Measurements from ENCODE around the gene TAF11L9. TPM values are rescaled to one million over a fixed set of nuclear protein-coding genes. Genes with fewer than 3 reads are reported as not detected.
"Not testable (repeated sequence)": the region's sequence is repeated elsewhere in the genome, so short reads cannot be mapped to it uniquely, and the experiment has no call there.

The TAF11L9 gene
- total RNA-seq (not detected), polyA plus RNA-seq (not detected)
- long read RNA-seq, donor 1, result 0 reads
- long read RNA-seq, donor 2, result 0 reads

DNA sequence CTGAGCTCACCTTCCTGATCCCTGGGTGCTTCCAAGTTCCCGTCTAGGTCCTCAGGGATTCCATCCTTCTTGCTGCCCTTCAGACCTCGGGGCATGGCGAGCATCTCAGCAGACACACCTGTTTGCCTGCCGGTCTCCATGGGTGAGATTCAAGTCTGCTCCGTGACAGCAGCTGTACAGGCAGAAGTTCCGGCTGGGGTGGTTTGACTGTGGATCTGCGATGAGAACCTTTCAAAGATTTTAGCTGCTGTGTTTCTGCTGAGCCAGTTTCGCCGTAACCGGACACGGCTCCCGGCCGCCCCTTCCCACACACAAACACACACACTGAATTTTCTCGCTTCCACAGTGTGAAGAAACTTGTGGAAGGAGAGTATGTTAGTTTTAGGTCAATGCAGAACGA, at the start of gene TAF11L9:
Gene TAF11L9 (minus strand): TSS at position 140 of the 400 bp plus-strand sequence.
- H3K9me3 ChIP-seq; H3K27ac ChIP-seq; H3K36me3 ChIP-seq; H3K27me3 ChIP-seq (replicated peaks in 1 of 7); H3K4me3 ChIP-seq; H3K4me1 ChIP-seq; intact Hi-C loops (cut with DNase I; ENCODE audit: low total_unique reads); DNase-seq: not testable (repeated sequence)
- WGBS, 5 donors, result 93 to 99% (median 97%) methylated on average over 7 to 12 of the region's 15 CpGs

- no peak for DNase-seq
- intact Hi-C loops (cut with DNase I; ENCODE audit: low total_unique reads), result no loop called here
- WGBS, 5 donors, result 83 to 94% (median 92%) methylated on average over 4 to 5 of the region's 5 CpGs
- Histone ChIP-seq H3K4me1 (no peaks in the 10 kb centered on the region), H3K27ac (no peak within 1 kb of the TSS), H3K27me3 (replicated peaks in 1 of 7) (no peaks in the 10 kb centered on the region), H3K9me3 (no peaks in the 10 kb centered on the region), H3K4me3 (no peak within 1 kb of the TSS), H3K36me3 (no peaks in the 10 kb centered on the region)
- TF ChIP-seq POLR2AphosphoS5 (IDR thresholded peaks at IDR 0.05) (no peak), POLR2A (IDR thresholded peaks at IDR 0.05) (no peak)
- TF ChIP-seq, protein P1, sequence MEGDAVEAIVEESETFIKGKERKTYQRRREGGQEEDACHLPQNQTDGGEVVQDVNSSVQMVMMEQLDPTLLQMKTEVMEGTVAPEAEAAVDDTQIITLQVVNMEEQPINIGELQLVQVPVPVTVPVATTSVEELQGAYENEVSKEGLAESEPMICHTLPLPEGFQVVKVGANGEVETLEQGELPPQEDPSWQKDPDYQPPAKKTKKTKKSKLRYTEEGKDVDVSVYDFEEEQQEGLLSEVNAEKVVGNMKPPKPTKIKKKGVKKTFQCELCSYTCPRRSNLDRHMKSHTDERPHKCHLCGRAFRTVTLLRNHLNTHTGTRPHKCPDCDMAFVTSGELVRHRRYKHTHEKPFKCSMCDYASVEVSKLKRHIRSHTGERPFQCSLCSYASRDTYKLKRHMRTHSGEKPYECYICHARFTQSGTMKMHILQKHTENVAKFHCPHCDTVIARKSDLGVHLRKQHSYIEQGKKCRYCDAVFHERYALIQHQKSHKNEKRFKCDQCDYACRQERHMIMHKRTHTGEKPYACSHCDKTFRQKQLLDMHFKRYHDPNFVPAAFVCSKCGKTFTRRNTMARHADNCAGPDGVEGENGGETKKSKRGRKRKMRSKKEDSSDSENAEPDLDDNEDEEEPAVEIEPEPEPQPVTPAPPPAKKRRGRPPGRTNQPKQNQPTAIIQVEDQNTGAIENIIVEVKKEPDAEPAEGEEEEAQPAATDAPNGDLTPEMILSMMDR (IDR thresholded peaks at IDR 0.05 in 8 of 11, conservative IDR thresholded peaks at IDR 0.05 in 3 of 11), result no peak
Observed at GRCh38 chr5:17634160-17634559, 40.0 kb upstream of the TAF11L9 start, which contains the start of gene TAF11L14. Gene TAF11L14, plus strand, starts transcription at chr5:17634460.

DNA sequence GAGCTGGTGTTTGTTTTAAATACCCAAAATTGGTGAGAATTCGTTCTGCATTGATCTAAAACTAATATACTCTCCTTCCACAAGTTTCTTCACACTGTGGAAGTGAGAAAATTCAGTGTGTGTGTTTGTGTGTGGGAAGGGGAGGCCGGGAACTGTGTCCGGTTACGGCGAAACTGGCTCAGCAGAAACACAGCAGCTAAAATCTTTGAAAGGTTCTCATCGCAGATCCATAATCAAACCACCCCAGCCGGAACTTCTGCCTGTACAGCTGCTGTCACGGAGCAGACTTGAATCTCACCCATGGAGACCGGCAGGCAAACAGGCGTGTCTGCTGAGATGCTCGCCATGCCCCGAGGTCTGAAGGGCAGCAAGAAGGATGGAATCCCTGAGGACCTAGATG, 37.6 kb upstream of the TAF11L9 start, which contains the start of gene TAF11L13:
Gene TAF11L13 (plus strand): TSS at position 301 of the 400 bp plus-strand sequence.
- H3K4me1 ChIP-seq; H3K27ac ChIP-seq; H3K9me3 ChIP-seq; DNase-seq; intact Hi-C loops (cut with DNase I; ENCODE audit: low total_unique reads); H3K4me3 ChIP-seq; H3K36me3 ChIP-seq; H3K27me3 ChIP-seq (replicated peaks in 1 of 7): not testable (repeated sequence)
- WGBS, 5 donors, result 74 to 97% (median 86%) methylated on average over 4 to 9 of the region's 12 CpGs

- Histone ChIP-seq H3K27me3 (replicated peaks in 1 of 7) (no peaks in the 10 kb centered on the region), H3K4me1 (no peaks in the 10 kb centered on the region), H3K4me3 (no peak overlapping the region), H3K36me3 (no peaks in the 10 kb centered on the region), H3K27ac (no peak overlapping the region), H3K9me3 (peaks cover 0 to 2% (median 0%) of the 10 kb centered on the region in 8 donors)
- intact Hi-C loops (cut with DNase I; ENCODE audit: low total_unique reads), result no loop called here
- WGBS, 5 donors, result 84 to 95% (median 90%) methylated on average over 9 to 11 of the region's 11 CpGs; no CpG with 5 or more reads in 1 of the 5 donors
- TF ChIP-seq POLR2AphosphoS5 (IDR thresholded peaks at IDR 0.05), result no peak
- TF ChIP-seq, protein P1 (IDR thresholded peaks at IDR 0.05 in 8 of 11, conservative IDR thresholded peaks at IDR 0.05 in 3 of 11), result no peak
- no peak for TF ChIP-seq POLR2A (IDR thresholded peaks at IDR 0.05)
- no peak for DNase-seq
Observed at GRCh38 chr5:17625686-17626085, 31.5 kb upstream of the TAF11L9 start.

DNA sequence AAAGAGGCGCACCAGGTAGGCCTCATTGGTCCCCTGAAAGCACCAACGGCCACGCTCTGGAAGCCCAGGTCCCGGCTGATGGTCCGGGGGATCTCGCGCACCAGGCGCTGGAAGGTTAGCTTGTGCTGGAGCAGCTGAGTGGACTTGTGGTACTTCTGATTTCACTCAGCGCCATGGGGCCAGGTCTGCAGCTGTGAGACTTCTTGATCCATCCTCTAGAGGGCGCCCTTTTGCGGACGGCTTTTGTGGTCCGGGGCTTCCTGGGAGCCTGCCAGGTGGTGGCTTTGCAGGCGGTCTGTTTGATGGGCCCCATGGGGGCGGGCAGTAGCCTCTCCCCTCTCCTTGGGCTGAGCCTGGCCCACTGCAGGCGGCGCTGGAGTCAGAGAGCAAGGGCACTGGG, 26.4 kb upstream of the TAF11L9 start:
- TF ChIP-seq POLR2A (IDR thresholded peaks at IDR 0.05) (no peak), POLR2AphosphoS5 (IDR thresholded peaks at IDR 0.05) (no peak)
- TF ChIP-seq, protein P1 (IDR thresholded peaks at IDR 0.05 in 8 of 11, conservative IDR thresholded peaks at IDR 0.05 in 3 of 11), result no peak
- H3K36me3 ChIP-seq, result no peaks in the 10 kb centered on the region
- intact Hi-C loops (cut with DNase I; ENCODE audit: low total_unique reads), result no loop called here
- 77 to 94% (median 89%) methylated on average over 10 to 17 of the region's 17 CpGs for WGBS, 5 donors
- H3K27me3 ChIP-seq (replicated peaks in 1 of 7), result no peaks in the 10 kb centered on the region
- H3K4me1 ChIP-seq, result no peaks in the 10 kb centered on the region
- peaks cover 0 to 8% (median 0%) of the 10 kb centered on the region in 8 donors for H3K9me3 ChIP-seq
- DNase-seq, result no peak
- no peak overlapping the region for H3K27ac ChIP-seq
- no peak overlapping the region for H3K4me3 ChIP-seq
